Heart left ventricle (tissue), 13 donors: ENCODE results near the gene KIF3C.

Source experiments
- CTCF ChIP-seq, 12 donors: fragments of 200-600 bp; sonication (generic) in 4 of 12; IDR thresholded peaks; one replicate each; pipeline versions ENCODE4 v1.5.0 to v1.8.0; 2018 to 2022; ENCODE audit warnings: antibody characterized with exemption in 12 of 12, mild to moderate bottlenecking in 5 of 12
- POLR2A ChIP-seq, 2 donors: fragments of 450-650 bp; IDR thresholded peaks; one replicate each; pipeline ENCODE4 v1.6.1; 2017; ENCODE audit warnings: antibody characterized with exemption in 2 of 2, mild to moderate bottlenecking in 2 of 2, moderate library complexity in 2 of 2
- donor health status: ischemic (EF 13 %, LVEDD 7.1; RV severe dilation, severe dysfunction).
- donor health status: DM: no; HTN: yes; CAD: no.
- donor health status: DM: no; HTN: no; CAD: no.
- donor health status: ischemic (EF 25% LVEDD 6.9; RV normal size, moderate dysfunction).
- donor health status: ischemic (EF 25% LVEDD 5.7; RV mildly dilated, moderate dysfunction).
- donor health status: ischemic (EF 35%, LVEDD 5.7; RV mildly dilated, moderate dysfunction).
- donor health status: nonischemic (EF 11% LVEDD 7.7; RV severe dilation, severe dysfunction).
- donor health status: DM: yes; HTN: yes; CAD: no.
- donor health status: PGD.
- donor health status: ischemic (EF 29% LVEDD 5.4; RV normal size, mild dysfunction).
- donor health status: nonischemic (EF 23%, LVEDD 6.1; RV moderate dilation, normal function).

- no peak for TF ChIP-seq CTCF (IDR thresholded peaks at IDR 0.05)
- no peak for TF ChIP-seq POLR2A (IDR thresholded peaks at IDR 0.05)
These were observed at the start of gene KIF3C for GRCh38 chr2:25982273-25982967.
